ENCODE results near the gene ZEB2.
"Not testable (repeated sequence)": the region's sequence is repeated elsewhere in the genome, so short reads cannot be mapped to it uniquely, and the experiment has no call there.

ZEB2 gene

GRCh38 chr2:144372410-144373080, 147.4 kb downstream of the ZEB2 start:
- no peak for TF ChIP-seq CTCF (IDR thresholded peaks at IDR 0.05; ENCODE audit: insufficient read depth, low read length, poor library complexity, severe bottlenecking)
- Histone ChIP-seq H3K27me3 (replicated peaks; ENCODE audit: control insufficient read depth, insufficient read depth, low read length) (no peaks in the 10 kb centered on the region), H3K4me3 (replicated peaks; ENCODE audit: low read depth, low read length) (no peak overlapping the region), H3K36me3 (ENCODE audit: control insufficient read depth, insufficient read depth, low read length) (no peaks in the 10 kb centered on the region)
- DNase-seq (ENCODE audit: extremely low read depth, insufficient read length), result no peak

- no peaks in the 10 kb centered on the region for H3K27me3 ChIP-seq (replicated peaks; ENCODE audit: control insufficient read depth, insufficient read depth, low read length)
- no peak for TF ChIP-seq CTCF (IDR thresholded peaks at IDR 0.05; ENCODE audit: insufficient read depth, low read length, poor library complexity, severe bottlenecking)
- no peak for DNase-seq (ENCODE audit: extremely low read depth, insufficient read length)
Observed at GRCh38 chr2:144370937-144371584, 148.9 kb downstream of the ZEB2 start.

GRCh38 chr2:144369416-144369815, 150.5 kb downstream of the ZEB2 start:
- no peaks in the 10 kb centered on the region for H3K36me3 ChIP-seq (ENCODE audit: control insufficient read depth, insufficient read depth, low read length)
- no peaks in the 10 kb centered on the region for H3K27me3 ChIP-seq (replicated peaks; ENCODE audit: control insufficient read depth, insufficient read depth, low read length)
- no peak overlapping the region for H3K4me3 ChIP-seq (replicated peaks; ENCODE audit: low read depth, low read length)
- no peak for DNase-seq (ENCODE audit: extremely low read depth, insufficient read length)
- no peak for TF ChIP-seq CTCF (IDR thresholded peaks at IDR 0.05; ENCODE audit: insufficient read depth, low read length, poor library complexity, severe bottlenecking)

More at GRCh38 chr2:144370937-144371584, 148.9 kb downstream of the ZEB2 start:
- no peaks in the 10 kb centered on the region for H3K36me3 ChIP-seq (ENCODE audit: control insufficient read depth, insufficient read depth, low read length)
- no peak overlapping the region for H3K4me3 ChIP-seq (replicated peaks; ENCODE audit: low read depth, low read length)

GRCh38 chr2:144366825-144367429, 153.0 kb downstream of the ZEB2 start:
- TF ChIP-seq CTCF (IDR thresholded peaks at IDR 0.05; ENCODE audit: insufficient read depth, low read length, poor library complexity, severe bottlenecking), result no peak
- Histone ChIP-seq H3K36me3 (ENCODE audit: control insufficient read depth, insufficient read depth, low read length) (no peaks in the 10 kb centered on the region), H3K27me3 (replicated peaks; ENCODE audit: control insufficient read depth, insufficient read depth, low read length) (no peaks in the 10 kb centered on the region), H3K4me3 (replicated peaks; ENCODE audit: low read depth, low read length) (no peak overlapping the region)
- no peak for DNase-seq (ENCODE audit: extremely low read depth, insufficient read length)

GRCh38 chr2:144364944-144365738, 154.8 kb downstream of the ZEB2 start:
- no peaks in the 10 kb centered on the region for H3K36me3 ChIP-seq (ENCODE audit: control insufficient read depth, insufficient read depth, low read length)
- no peak for TF ChIP-seq CTCF (IDR thresholded peaks at IDR 0.05; ENCODE audit: insufficient read depth, low read length, poor library complexity, severe bottlenecking)
- no peaks in the 10 kb centered on the region for H3K27me3 ChIP-seq (replicated peaks; ENCODE audit: control insufficient read depth, insufficient read depth, low read length)
- H3K4me3 ChIP-seq (replicated peaks; ENCODE audit: low read depth, low read length), result no peak overlapping the region
- DNase-seq (ENCODE audit: extremely low read depth, insufficient read length), result no peak

GRCh38 chr2:144364247-144364646, 155.7 kb downstream of the ZEB2 start:
- not testable (repeated sequence) for DNase-seq (ENCODE audit: extremely low read depth, insufficient read length); H3K4me3 ChIP-seq (replicated peaks; ENCODE audit: low read depth, low read length); H3K36me3 ChIP-seq (ENCODE audit: control insufficient read depth, insufficient read depth, low read length); H3K27me3 ChIP-seq (replicated peaks; ENCODE audit: control insufficient read depth, insufficient read depth, low read length)
